Suprapubic skin (tissue), 3 donors: ENCODE data around the gene MTTP.

ENCODE experiments used
- POLR2A ChIP-seq, 2 donors: fragments of 450-650 bp; IDR thresholded peaks; one replicate each; pipeline ENCODE4 v1.6.1; 2017; ENCODE audit warnings: antibody characterized with exemption in 2 of 2, mild to moderate bottlenecking in 2 of 2, moderate library complexity in 2 of 2
- TF ChIP-seq, protein P1 (sequence below), 2 donors: fragments of 200-600 bp in 1 of 2; fragments of 450-650 bp in 1 of 2; sonication (generic) in 1 of 2; IDR thresholded peaks; one replicate each; pipeline ENCODE4 v1.5.1; 2016 to 2019; ENCODE audit warnings: antibody characterized with exemption in 2 of 2, mild to moderate bottlenecking in 1 of 2, moderate library complexity in 1 of 2

DNA sequence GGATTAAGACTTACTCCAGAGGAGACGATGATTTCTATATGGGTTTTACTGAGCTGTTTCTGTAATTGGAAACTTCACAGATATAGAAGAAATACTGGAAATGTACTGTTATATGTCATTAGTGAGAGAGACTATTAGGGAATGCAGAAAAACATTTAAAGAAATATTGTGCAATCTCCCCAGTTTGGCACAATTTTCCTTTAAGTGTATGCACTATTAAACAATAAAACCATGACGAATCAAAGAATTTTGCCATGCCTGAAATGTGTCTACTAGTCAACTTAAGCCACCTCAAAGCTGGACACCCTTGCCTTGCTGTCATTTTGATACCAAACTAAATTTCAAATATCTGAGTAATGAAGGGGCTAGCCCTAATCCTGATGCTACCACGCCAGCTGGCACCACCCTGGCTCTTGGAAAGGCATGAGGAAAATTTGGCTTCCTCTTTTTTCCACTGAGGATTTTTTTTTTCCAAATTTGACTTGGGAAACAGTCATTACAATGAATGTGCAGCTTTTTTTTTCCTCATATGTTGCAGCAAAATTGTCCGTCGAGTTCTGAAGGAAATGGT lies 36.1 kb downstream of the MTTP start:
- TF ChIP-seq, protein P1, sequence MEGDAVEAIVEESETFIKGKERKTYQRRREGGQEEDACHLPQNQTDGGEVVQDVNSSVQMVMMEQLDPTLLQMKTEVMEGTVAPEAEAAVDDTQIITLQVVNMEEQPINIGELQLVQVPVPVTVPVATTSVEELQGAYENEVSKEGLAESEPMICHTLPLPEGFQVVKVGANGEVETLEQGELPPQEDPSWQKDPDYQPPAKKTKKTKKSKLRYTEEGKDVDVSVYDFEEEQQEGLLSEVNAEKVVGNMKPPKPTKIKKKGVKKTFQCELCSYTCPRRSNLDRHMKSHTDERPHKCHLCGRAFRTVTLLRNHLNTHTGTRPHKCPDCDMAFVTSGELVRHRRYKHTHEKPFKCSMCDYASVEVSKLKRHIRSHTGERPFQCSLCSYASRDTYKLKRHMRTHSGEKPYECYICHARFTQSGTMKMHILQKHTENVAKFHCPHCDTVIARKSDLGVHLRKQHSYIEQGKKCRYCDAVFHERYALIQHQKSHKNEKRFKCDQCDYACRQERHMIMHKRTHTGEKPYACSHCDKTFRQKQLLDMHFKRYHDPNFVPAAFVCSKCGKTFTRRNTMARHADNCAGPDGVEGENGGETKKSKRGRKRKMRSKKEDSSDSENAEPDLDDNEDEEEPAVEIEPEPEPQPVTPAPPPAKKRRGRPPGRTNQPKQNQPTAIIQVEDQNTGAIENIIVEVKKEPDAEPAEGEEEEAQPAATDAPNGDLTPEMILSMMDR (IDR thresholded peaks at IDR 0.05): no peak
- TF ChIP-seq POLR2A (IDR thresholded peaks at IDR 0.05): no peak
